Measurements from ENCODE around the gene NEK6. TPM values are rescaled to one million over a fixed set of nuclear protein-coding genes. Genes with fewer than 3 reads are reported as not detected.

Gene NEK6
- total RNA-seq, 2 experiments from 2014 or later: 7.0 to 8.0 TPM

GRCh38 chr9:124280176-124280691 lies 22.5 kb downstream of the NEK6 start:
- ChIA-PET CTCF (interaction anchor here (0.9 kb wide), 1 partner anchor 23 kb away, joined by 3 read pairs; the partner anchor contains the start of gene NEK6), POLR2A (no interaction called here)
- peaks cover 1% of the 10 kb centered on the region for H3K4me1 Mint-ChIP-seq
- no peaks in the 10 kb centered on the region for H3K9me3 Mint-ChIP-seq
- no peak overlapping the region for H3K4me3 Mint-ChIP-seq
- no peak overlapping the region for H3K27ac Mint-ChIP-seq
- no peaks in the 10 kb centered on the region for H3K36me3 Mint-ChIP-seq (ENCODE audit: low read depth)
- H3K27me3 Mint-ChIP-seq: no peaks in the 10 kb centered on the region
- no peak for DNase-seq

- no peak for DNase-seq
- POLR2A ChIA-PET: no interaction called here
Observed at GRCh38 chr9:124281931-124282371, 24.2 kb downstream of the NEK6 start.

GRCh38 chr9:124282442-124283227 lies 24.9 kb downstream of the NEK6 start:
- no peaks in the 10 kb centered on the region for H3K27me3 Mint-ChIP-seq
- H3K4me3 Mint-ChIP-seq: no peak overlapping the region
- ChIA-PET POLR2A (no interaction called here), CTCF (no interaction called here)
- no peaks in the 10 kb centered on the region for H3K36me3 Mint-ChIP-seq (ENCODE audit: low read depth)
- H3K4me1 Mint-ChIP-seq: peaks cover 25% of the 10 kb centered on the region
- no peaks in the 10 kb centered on the region for H3K9me3 Mint-ChIP-seq
- no peak for DNase-seq
- H3K27ac Mint-ChIP-seq: peak overlapping the region; percentile 13

More at GRCh38 chr9:124281931-124282371, 24.2 kb downstream of the NEK6 start:
- peaks cover 18% of the 10 kb centered on the region for H3K4me1 Mint-ChIP-seq
- H3K27ac Mint-ChIP-seq: no peak overlapping the region
- no peaks in the 10 kb centered on the region for H3K9me3 Mint-ChIP-seq
- CTCF ChIA-PET: interaction anchor here (0.6 to 1.1 kb wide), 2 partner anchors 10 to 111 kb away, joined by 3 read pairs; no protein-coding TSS in a partner anchor
- no peaks in the 10 kb centered on the region for H3K27me3 Mint-ChIP-seq
- H3K36me3 Mint-ChIP-seq (ENCODE audit: low read depth): no peaks in the 10 kb centered on the region
- H3K4me3 Mint-ChIP-seq: no peak overlapping the region

GRCh38 chr9:124283228-124283814 lies 25.6 kb downstream of the NEK6 start:
- peaks cover 29% of the 10 kb centered on the region for H3K4me1 Mint-ChIP-seq
- no peak overlapping the region for H3K27ac Mint-ChIP-seq
- POLR2A ChIA-PET: no interaction called here
- no peak overlapping the region for H3K4me3 Mint-ChIP-seq
- H3K27me3 Mint-ChIP-seq: no peaks in the 10 kb centered on the region
- CTCF ChIA-PET: interaction anchor here (0.5 kb wide), 1 partner anchor 139 kb away, joined by 4 read pairs; no protein-coding TSS in a partner anchor
- no peaks in the 10 kb centered on the region for H3K36me3 Mint-ChIP-seq (ENCODE audit: low read depth)
- no peak for DNase-seq
- H3K9me3 Mint-ChIP-seq: no peaks in the 10 kb centered on the region

GRCh38 chr9:124284237-124284831 lies 26.6 kb downstream of the NEK6 start:
- POLR2A ChIA-PET: no interaction called here
- CTCF ChIA-PET: no interaction called here
- DNase-seq: no peak
- Mint-ChIP-seq H3K4me3 (no peak overlapping the region), H3K27me3 (no peaks in the 10 kb centered on the region), H3K27ac (no peak overlapping the region), H3K9me3 (no peaks in the 10 kb centered on the region), H3K36me3 (ENCODE audit: low read depth) (no peaks in the 10 kb centered on the region), H3K4me1 (peaks cover 32% of the 10 kb centered on the region)

GRCh38 chr9:124284940-124285441 lies 27.2 kb downstream of the NEK6 start:
- Mint-ChIP-seq H3K27ac (no peak overlapping the region), H3K4me3 (no peak overlapping the region)

GRCh38 chr9:124285490-124285889 lies 27.7 kb downstream of the NEK6 start:
- Mint-ChIP-seq H3K27me3 (no peaks in the 10 kb centered on the region), H3K9me3 (no peaks in the 10 kb centered on the region), H3K4me1 (peaks cover 32% of the 10 kb centered on the region), H3K36me3 (ENCODE audit: low read depth) (no peaks in the 10 kb centered on the region), H3K4me3 (no peak overlapping the region), H3K27ac (peak overlapping the region; percentile 92)
- CTCF ChIA-PET: no interaction called here
- no peak for DNase-seq
- POLR2A ChIA-PET: no interaction called here

More at GRCh38 chr9:124284940-124285441, 27.2 kb downstream of the NEK6 start:
- DNase-seq: no peak
- no peaks in the 10 kb centered on the region for H3K36me3 Mint-ChIP-seq (ENCODE audit: low read depth)
- ChIA-PET CTCF (no interaction called here), POLR2A (no interaction called here)
- H3K27me3 Mint-ChIP-seq: no peaks in the 10 kb centered on the region
- no peaks in the 10 kb centered on the region for H3K9me3 Mint-ChIP-seq
- H3K4me1 Mint-ChIP-seq: peaks cover 32% of the 10 kb centered on the region

GRCh38 chr9:124285903-124286291 lies 28.1 kb downstream of the NEK6 start:
- ChIA-PET CTCF (no interaction called here), POLR2A (no interaction called here)
- H3K36me3 Mint-ChIP-seq (ENCODE audit: low read depth): no peaks in the 10 kb centered on the region
- DNase-seq: peak; percentile 46
- H3K27me3 Mint-ChIP-seq: no peaks in the 10 kb centered on the region
- peak overlapping the region; percentile 92 for H3K27ac Mint-ChIP-seq
- H3K9me3 Mint-ChIP-seq: no peaks in the 10 kb centered on the region
- H3K4me1 Mint-ChIP-seq: peaks cover 36% of the 10 kb centered on the region
- peak overlapping the region; percentile 63 for H3K4me3 Mint-ChIP-seq

GRCh38 chr9:124286292-124286931 lies 28.7 kb downstream of the NEK6 start:
- Mint-ChIP-seq H3K4me1 (peaks cover 41% of the 10 kb centered on the region), H3K4me3 (peak overlapping the region; percentile 63), H3K36me3 (ENCODE audit: low read depth) (no peaks in the 10 kb centered on the region), H3K27ac (peak overlapping the region; percentile 92), H3K27me3 (no peaks in the 10 kb centered on the region), H3K9me3 (no peaks in the 10 kb centered on the region)
- ChIA-PET CTCF (no interaction called here), POLR2A (no interaction called here)
- peak; percentile 26 for DNase-seq

- no peaks in the 10 kb centered on the region for H3K36me3 Mint-ChIP-seq (ENCODE audit: low read depth)
- H3K9me3 Mint-ChIP-seq: no peaks in the 10 kb centered on the region
- peaks cover 62% of the 10 kb centered on the region for H3K4me1 Mint-ChIP-seq
- DNase-seq: no peak
- CTCF ChIA-PET: interaction anchor here (1.1 kb wide), 1 partner anchor 10 kb away, joined by 4 read pairs; no protein-coding TSS in a partner anchor
- H3K4me3 Mint-ChIP-seq: no peak overlapping the region
- POLR2A ChIA-PET: no interaction called here
- no peak overlapping the region for H3K27ac Mint-ChIP-seq
- H3K27me3 Mint-ChIP-seq: no peaks in the 10 kb centered on the region
Observed at GRCh38 chr9:124290053-124290591, 32.4 kb downstream of the NEK6 start.

- Mint-ChIP-seq H3K36me3 (ENCODE audit: low read depth) (no peaks in the 10 kb centered on the region), H3K4me3 (no peak overlapping the region), H3K27me3 (no peaks in the 10 kb centered on the region), H3K9me3 (no peaks in the 10 kb centered on the region), H3K27ac (peak overlapping the region; percentile 36), H3K4me1 (peaks cover 60% of the 10 kb centered on the region)
- no peak for DNase-seq
- ChIA-PET POLR2A (no interaction called here), CTCF (interaction anchor here (1.1 kb wide), 1 partner anchor 9 kb away, joined by 4 read pairs; no protein-coding TSS in a partner anchor)
Observed at GRCh38 chr9:124290743-124291554, 33.2 kb downstream of the NEK6 start.

Data from activated CD4-positive, alpha-beta T cell treated with anti-CD3 and anti-CD28 coated beads, Interleukin-2, amount 10 ng/mL, durations not matched to agents 7 days and 5 days (primary cell).